ENCODE data around the gene WNT10A. TPM values are rescaled to one million over a fixed set of nuclear protein-coding genes. Genes with fewer than 3 reads are reported as not detected.

The WNT10A gene
- total and polyA plus RNA-seq, 2 donors from 2014 or later: 1.1 to 10.2 TPM

DNA sequence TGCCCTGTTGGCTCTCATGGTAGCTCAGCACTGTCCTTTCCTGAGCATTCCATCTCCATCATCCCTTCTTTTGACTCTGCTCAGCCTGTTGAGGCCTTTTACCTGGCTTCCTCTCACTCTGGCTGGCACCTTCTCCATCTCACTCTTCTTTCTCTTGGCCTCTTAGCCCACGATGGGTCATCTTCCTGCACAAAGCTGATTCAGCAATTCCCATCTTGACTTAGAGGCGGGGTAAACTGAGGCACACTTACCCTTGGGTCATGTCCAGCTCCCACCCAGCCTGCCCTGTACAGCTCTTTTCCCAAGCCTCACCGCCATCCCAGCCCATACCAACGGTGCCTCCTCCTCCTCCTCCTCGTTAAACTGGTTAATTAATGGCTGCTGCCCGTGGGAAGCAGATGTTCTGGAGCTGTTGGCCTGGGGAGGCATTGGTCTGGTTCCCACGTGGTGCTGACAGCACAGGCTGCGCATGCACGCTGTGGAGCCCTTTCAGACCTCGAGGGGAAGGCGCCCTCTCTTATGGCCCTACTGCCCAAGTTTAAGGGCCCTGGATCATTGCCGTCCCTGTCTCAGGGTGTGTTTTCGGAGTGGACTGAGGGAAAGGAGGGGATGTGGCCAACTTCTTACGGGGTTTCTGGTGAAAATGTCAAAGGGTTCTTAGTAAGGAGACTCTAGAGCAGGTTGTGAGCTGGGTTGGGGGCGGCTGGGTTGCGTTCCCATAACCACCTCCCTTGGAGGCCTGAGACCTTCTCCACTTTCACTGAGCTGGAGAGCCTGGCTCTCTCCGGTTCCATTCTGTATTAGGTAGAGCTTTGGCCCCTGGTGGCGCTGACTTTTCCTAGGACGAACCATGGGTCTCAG is 10.9 kb downstream of the WNT10A start:
- DNase-seq: peak in 1 of 5 donors; percentile 55
- H3K27me3 ChIP-seq (ENCODE audit: control insufficient read depth, insufficient read depth, low read length): peaks cover 13% of the 10 kb centered on the region

DNA sequence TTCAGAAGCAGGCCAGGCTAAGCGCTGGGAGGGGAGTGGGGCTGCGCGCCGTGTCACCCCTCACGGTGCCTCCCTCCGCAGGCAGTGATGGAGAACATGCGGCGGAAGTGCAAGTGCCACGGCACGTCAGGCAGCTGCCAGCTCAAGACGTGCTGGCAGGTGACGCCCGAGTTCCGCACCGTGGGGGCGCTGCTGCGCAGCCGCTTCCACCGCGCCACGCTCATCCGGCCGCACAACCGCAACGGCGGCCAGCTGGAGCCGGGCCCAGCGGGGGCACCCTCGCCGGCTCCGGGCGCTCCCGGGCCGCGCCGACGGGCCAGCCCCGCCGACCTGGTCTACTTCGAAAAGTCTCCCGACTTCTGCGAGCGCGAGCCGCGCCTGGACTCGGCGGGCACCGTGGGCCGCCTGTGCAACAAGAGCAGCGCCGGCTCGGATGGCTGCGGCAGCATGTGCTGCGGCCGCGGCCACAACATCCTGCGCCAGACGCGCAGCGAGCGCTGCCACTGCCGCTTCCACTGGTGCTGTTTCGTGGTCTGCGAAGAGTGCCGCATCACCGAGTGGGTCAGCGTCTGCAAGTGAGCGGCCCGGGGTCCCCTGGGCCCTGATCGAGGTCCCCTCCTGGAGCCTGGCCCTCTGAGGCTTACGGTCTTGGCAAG is 12.2 kb downstream of the WNT10A start:
- H3K4me3 ChIP-seq (ENCODE audit: low read length in 3 of 3): peak overlapping the region in 1 of 3 donors; percentile 3
- peaks cover 15% of the 10 kb centered on the region for H3K27me3 ChIP-seq (ENCODE audit: control insufficient read depth, insufficient read depth, low read length)
- no peak overlapping the region for H3K27ac ChIP-seq (ENCODE audit: low read depth in 2 of 2, low read length in 2 of 2)
- peak; percentile 80 to 95 (median 84) for DNase-seq
- H3K9me3 ChIP-seq (ENCODE audit: control insufficient read depth in 2 of 3, insufficient read depth in 1 of 3, low read length in 3 of 3): no peaks in the 10 kb centered on the region
- H3K4me1 ChIP-seq (ENCODE audit: control insufficient read depth in 2 of 3, insufficient read depth in 2 of 3, low read depth in 1 of 3, low read length in 3 of 3): peaks cover 0 to 14% (median 0%) of the 10 kb centered on the region in 3 donors
- no peak for FAIRE-seq
- H3K9ac ChIP-seq (ENCODE audit: low read length in 3 of 3): no peak overlapping the region
- no peaks in the 10 kb centered on the region for H3K36me3 ChIP-seq (ENCODE audit: control insufficient read depth in 2 of 3, insufficient read depth in 3 of 3, low read length in 3 of 3)
- TF ChIP-seq, protein P1, sequence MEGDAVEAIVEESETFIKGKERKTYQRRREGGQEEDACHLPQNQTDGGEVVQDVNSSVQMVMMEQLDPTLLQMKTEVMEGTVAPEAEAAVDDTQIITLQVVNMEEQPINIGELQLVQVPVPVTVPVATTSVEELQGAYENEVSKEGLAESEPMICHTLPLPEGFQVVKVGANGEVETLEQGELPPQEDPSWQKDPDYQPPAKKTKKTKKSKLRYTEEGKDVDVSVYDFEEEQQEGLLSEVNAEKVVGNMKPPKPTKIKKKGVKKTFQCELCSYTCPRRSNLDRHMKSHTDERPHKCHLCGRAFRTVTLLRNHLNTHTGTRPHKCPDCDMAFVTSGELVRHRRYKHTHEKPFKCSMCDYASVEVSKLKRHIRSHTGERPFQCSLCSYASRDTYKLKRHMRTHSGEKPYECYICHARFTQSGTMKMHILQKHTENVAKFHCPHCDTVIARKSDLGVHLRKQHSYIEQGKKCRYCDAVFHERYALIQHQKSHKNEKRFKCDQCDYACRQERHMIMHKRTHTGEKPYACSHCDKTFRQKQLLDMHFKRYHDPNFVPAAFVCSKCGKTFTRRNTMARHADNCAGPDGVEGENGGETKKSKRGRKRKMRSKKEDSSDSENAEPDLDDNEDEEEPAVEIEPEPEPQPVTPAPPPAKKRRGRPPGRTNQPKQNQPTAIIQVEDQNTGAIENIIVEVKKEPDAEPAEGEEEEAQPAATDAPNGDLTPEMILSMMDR (IDR thresholded peaks at IDR 0.05; ENCODE audit: borderline replicate concordance, extremely low read depth, insufficient read depth): peak; percentile 45
- intact Hi-C loops (cut with DNase I): no loop called here

More for the DNA sequence above, 10.9 kb downstream of the WNT10A start:
- Histone ChIP-seq H3K4me3 (ENCODE audit: low read length in 3 of 3) (no peak overlapping the region), H3K9ac (ENCODE audit: low read length in 3 of 3) (no peak overlapping the region), H3K4me1 (ENCODE audit: control insufficient read depth in 2 of 3, insufficient read depth in 2 of 3, low read depth in 1 of 3, low read length in 3 of 3) (peaks cover 0 to 11% (median 0%) of the 10 kb centered on the region in 3 donors), H3K9me3 (ENCODE audit: control insufficient read depth in 2 of 3, insufficient read depth in 1 of 3, low read length in 3 of 3) (no peaks in the 10 kb centered on the region), H3K27ac (ENCODE audit: low read depth in 2 of 2, low read length in 2 of 2) (no peak overlapping the region), H3K36me3 (ENCODE audit: control insufficient read depth in 2 of 3, insufficient read depth in 3 of 3, low read length in 3 of 3) (no peaks in the 10 kb centered on the region)
- TF ChIP-seq, protein P1 (IDR thresholded peaks at IDR 0.05; ENCODE audit: borderline replicate concordance, extremely low read depth, insufficient read depth): no peak
- intact Hi-C loops (cut with DNase I): no loop called here
- FAIRE-seq: no peak

DNA sequence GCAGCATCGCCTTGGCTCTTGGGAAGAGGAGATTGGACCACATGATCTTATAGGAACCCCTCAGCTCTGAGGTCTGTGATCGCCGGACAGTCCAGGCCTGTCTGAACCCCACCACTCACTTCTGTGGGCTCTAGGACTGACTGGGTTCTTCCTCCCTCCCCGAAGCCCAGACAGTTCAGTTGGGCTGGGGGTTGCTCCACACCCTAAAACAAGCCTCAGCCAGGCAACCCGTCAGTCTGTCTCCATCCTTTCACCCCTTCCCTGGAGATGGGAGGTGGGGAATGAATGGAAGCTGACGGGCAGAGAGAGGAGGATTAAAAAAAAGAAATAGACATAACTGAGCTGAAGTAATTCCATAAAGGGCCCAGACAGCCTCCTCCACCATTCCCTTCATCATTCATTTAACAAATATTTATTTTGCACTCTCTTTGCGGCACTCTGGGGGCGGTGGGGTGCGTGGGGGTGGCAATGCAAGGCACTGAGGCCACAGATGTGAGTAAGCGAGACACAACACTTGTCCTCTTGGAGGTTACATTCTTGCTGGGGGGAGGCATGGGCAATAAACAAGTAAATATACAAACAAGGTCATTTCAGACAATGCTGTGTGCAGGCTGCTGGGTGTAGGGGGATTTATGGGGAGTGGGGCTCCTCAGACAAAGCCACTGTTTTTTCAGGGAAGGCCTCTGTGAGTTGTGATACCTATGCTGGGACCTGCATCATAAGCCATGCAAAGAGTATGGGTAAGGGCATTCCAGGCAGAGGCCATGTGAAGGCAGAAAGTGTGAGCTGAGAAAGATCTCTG is 12.9 kb downstream of the WNT10A start:
- DNase-seq: peak in 1 of 5 donors; percentile 48
- Histone ChIP-seq H3K9me3 (ENCODE audit: control insufficient read depth in 2 of 3, insufficient read depth in 1 of 3, low read length in 3 of 3) (no peaks in the 10 kb centered on the region), H3K4me1 (ENCODE audit: control insufficient read depth in 2 of 3, insufficient read depth in 2 of 3, low read depth in 1 of 3, low read length in 3 of 3) (peaks cover 0 to 14% (median 0%) of the 10 kb centered on the region in 3 donors), H3K27me3 (ENCODE audit: control insufficient read depth, insufficient read depth, low read length) (peaks cover 17% of the 10 kb centered on the region), H3K36me3 (ENCODE audit: control insufficient read depth in 2 of 3, insufficient read depth in 3 of 3, low read length in 3 of 3) (no peaks in the 10 kb centered on the region), H3K27ac (ENCODE audit: low read depth in 2 of 2, low read length in 2 of 2) (no peak overlapping the region), H3K9ac (ENCODE audit: low read length in 3 of 3) (no peak overlapping the region), H3K4me3 (ENCODE audit: low read length in 3 of 3) (peak overlapping the region in 1 of 3 donors; percentile 3)
- intact Hi-C loops (cut with DNase I): no loop called here
- TF ChIP-seq, protein P1 (IDR thresholded peaks at IDR 0.05; ENCODE audit: borderline replicate concordance, extremely low read depth, insufficient read depth): no peak
- no peak for FAIRE-seq
